HEK293 (cell line): ENCODE measurements around the gene CREB3L1.

ENCODE experiments used
- EGR2 ChIP-seq: fragments of 450-650 bp; formaldehyde crosslinking; IDR thresholded peaks from 2 replicates; pipeline ENCODE4 v1.5.1; 2016; ENCODE audit warnings: low read depth, missing biosample characterization, missing genetic modification characterization
- PATZ1 ChIP-seq: fragments of 450-650 bp; formaldehyde crosslinking; IDR thresholded peaks from 2 replicates; pipeline ENCODE4 v1.5.1; 2016; ENCODE audit warnings: missing biosample characterization, missing genetic modification characterization
- REPIN1 ChIP-seq: fragments of 450-650 bp; formaldehyde crosslinking; IDR thresholded peaks from 2 replicates; pipeline ENCODE4 v1.5.1; 2017; ENCODE audit warnings: missing biosample characterization, missing genetic modification characterization, low read depth
- SALL2 ChIP-seq: fragments of 450-650 bp; formaldehyde crosslinking; IDR thresholded peaks from 2 replicates; pipeline ENCODE4 v1.5.0; 2017; ENCODE audit warnings: missing biosample characterization, mild to moderate bottlenecking, missing genetic modification characterization, borderline replicate concordance
- SCRT2 ChIP-seq: fragments of 450-650 bp; formaldehyde crosslinking; IDR thresholded peaks from 2 replicates; pipeline ENCODE4 v1.5.1; 2016; ENCODE audit warnings: missing biosample characterization, missing genetic modification characterization
- SP2 ChIP-seq: fragments of 450-650 bp; formaldehyde crosslinking; IDR thresholded peaks from 2 replicates; pipeline ENCODE4 v1.5.1; 2016; ENCODE audit warnings: missing biosample characterization, missing genetic modification characterization
- YY1 ChIP-seq: fragments of 450-650 bp; formaldehyde crosslinking; IDR thresholded peaks from 2 replicates; pipeline ENCODE4 v1.5.1; 2018; ENCODE audit warnings: missing biosample characterization, missing genetic modification characterization
- ZBTB7A ChIP-seq: fragments of 450-650 bp; formaldehyde crosslinking; IDR thresholded peaks from 2 replicates; pipeline ENCODE4 v1.5.1; 2016; ENCODE audit warnings: low read depth, missing biosample characterization, missing genetic modification characterization
- ZFP41 ChIP-seq: fragments of 450-650 bp; formaldehyde crosslinking; IDR thresholded peaks from 2 replicates; pipeline ENCODE4 v1.5.1; 2016; ENCODE audit warnings: missing biosample characterization, missing genetic modification characterization, borderline replicate concordance
- ZIC2 ChIP-seq: fragments of 450-650 bp; formaldehyde crosslinking; IDR thresholded peaks from 2 replicates; pipeline ENCODE4 v1.5.1; 2016; ENCODE audit warnings: missing biosample characterization, missing genetic modification characterization
- ZNF133 ChIP-seq: fragments of 450-650 bp; formaldehyde crosslinking; IDR thresholded peaks from 2 replicates; pipeline ENCODE4 v1.5.1; 2016; ENCODE audit warnings: missing biosample characterization, missing genetic modification characterization
- ZNF16 ChIP-seq: fragments of 450-650 bp; formaldehyde crosslinking; IDR thresholded peaks from 2 replicates; pipeline ENCODE4 v1.5.1; 2016; ENCODE audit warnings: low read depth, missing biosample characterization, missing genetic modification characterization
- ZNF211 ChIP-seq: fragments of 450-650 bp; formaldehyde crosslinking; IDR thresholded peaks from 2 replicates; pipeline ENCODE4 v1.5.1; 2016; ENCODE audit warnings: low read depth, missing biosample characterization, missing genetic modification characterization
- ZNF239 ChIP-seq: fragments of 450-650 bp; formaldehyde crosslinking; IDR thresholded peaks from 2 replicates; pipeline ENCODE4 v1.5.1; 2016; ENCODE audit warnings: missing biosample characterization, missing genetic modification characterization
- ZNF311 ChIP-seq: fragments of 450-650 bp; formaldehyde crosslinking; IDR thresholded peaks from 2 replicates; pipeline ENCODE4 v1.5.1; 2017; ENCODE audit warnings: missing biosample characterization, missing genetic modification characterization, borderline replicate concordance
- ZNF426 ChIP-seq: fragments of 450-650 bp; formaldehyde crosslinking; IDR thresholded peaks from 2 replicates; pipeline ENCODE4 v1.5.1; 2017; ENCODE audit warnings: missing biosample characterization, missing genetic modification characterization, mild to moderate bottlenecking, inconsistent platforms, moderate library complexity
- ZNF433 ChIP-seq: fragments of 450-650 bp; formaldehyde crosslinking; IDR thresholded peaks from 2 replicates; pipeline ENCODE4 v1.5.1; 2016; ENCODE audit warnings: missing biosample characterization, missing genetic modification characterization, low read depth
- ZNF549 ChIP-seq: fragments of 450-650 bp; IDR thresholded peaks from 2 replicates; pipeline ENCODE4 v1.5.1; 2018; ENCODE audit warnings: missing biosample characterization, missing genetic modification characterization, mild to moderate bottlenecking, inconsistent platforms, moderate library complexity
- ZNF692 ChIP-seq: fragments of 450-650 bp; formaldehyde crosslinking; IDR thresholded peaks from 2 replicates; pipeline ENCODE4 v1.5.1; 2016; ENCODE audit warnings: missing biosample characterization, missing genetic modification characterization
- ZNF776 ChIP-seq: fragments of 450-650 bp; formaldehyde crosslinking; IDR thresholded peaks from 2 replicates; pipeline ENCODE4 v1.5.0; 2017; ENCODE audit warnings: missing biosample characterization, missing genetic modification characterization, borderline replicate concordance
- ZNF785 ChIP-seq: fragments of 450-650 bp; formaldehyde crosslinking; IDR thresholded peaks from 2 replicates; pipeline ENCODE4 v1.5.1; 2016; ENCODE audit warnings: missing biosample characterization, missing genetic modification characterization
- ZNF791 ChIP-seq: fragments of 450-650 bp; formaldehyde crosslinking; IDR thresholded peaks from 2 replicates; pipeline ENCODE4 v1.5.1; 2016; ENCODE audit warnings: missing biosample characterization, missing genetic modification characterization
- ZSCAN30 ChIP-seq: fragments of 450-650 bp; IDR thresholded peaks from 2 replicates; pipeline ENCODE4 v1.5.1; 2018; ENCODE audit warnings: missing biosample characterization, mild to moderate bottlenecking, missing genetic modification characterization, moderate library complexity
- ZXDB ChIP-seq: fragments of 450-650 bp; formaldehyde crosslinking; IDR thresholded peaks from 2 replicates; pipeline ENCODE4 v1.5.1; 2016; ENCODE audit warnings: missing biosample characterization, missing genetic modification characterization
- TF ChIP-seq, protein P1 (sequence below): fragments of 450-650 bp; formaldehyde crosslinking; IDR thresholded peaks from 2 replicates; pipeline ENCODE4 v1.5.1; 2016; ENCODE audit warnings: missing biosample characterization, missing genetic modification characterization
- TF ChIP-seq, protein P2 (sequence below): fragments of 450-650 bp; formaldehyde crosslinking; IDR thresholded peaks from 2 replicates; pipeline ENCODE4 v1.5.1; 2016; ENCODE audit warnings: missing biosample characterization, missing genetic modification characterization
- TF ChIP-seq, protein P3 (sequence below): fragments of 450-650 bp; formaldehyde crosslinking; IDR thresholded peaks from 2 replicates; pipeline ENCODE4 v1.5.1; 2016; ENCODE audit warnings: missing biosample characterization, missing genetic modification characterization
- TF ChIP-seq, protein P4 (sequence below): fragments of 450-650 bp; formaldehyde crosslinking; IDR thresholded peaks from 2 replicates; pipeline ENCODE4 v1.5.1; 2017; ENCODE audit warnings: missing biosample characterization, mild to moderate bottlenecking, missing genetic modification characterization, moderate library complexity

The CREB3L1 gene

GRCh38 chr11:46338988-46339666, 61.7 kb downstream of the CREB3L1 start (continued):
- TF ChIP-seq, protein P1, sequence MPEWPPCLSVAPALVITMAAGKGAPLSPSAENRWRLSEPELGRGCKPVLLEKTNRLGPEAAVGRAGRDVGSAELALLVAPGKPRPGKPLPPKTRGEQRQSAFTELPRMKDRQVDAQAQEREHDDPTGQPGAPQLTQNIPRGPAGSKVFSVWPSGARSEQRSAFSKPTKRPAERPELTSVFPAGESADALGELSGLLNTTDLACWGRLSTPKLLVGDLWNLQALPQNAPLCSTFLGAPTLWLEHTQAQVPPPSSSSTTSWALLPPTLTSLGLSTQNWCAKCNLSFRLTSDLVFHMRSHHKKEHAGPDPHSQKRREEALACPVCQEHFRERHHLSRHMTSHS = no peak
- no peak for TF ChIP-seq REPIN1 (tag by site-specific recombination)
- TF ChIP-seq ZNF785 (tag by site-specific recombination) = no peak
- TF ChIP-seq ZNF776 (tag by site-specific recombination) = no peak
- no peak for TF ChIP-seq SP2 (tag by site-specific recombination)
- TF ChIP-seq ZIC2 (tag by site-specific recombination) = peak; percentile 91
- 0 out of 2 replicates have a peak, but pooled peaks have one; percentile 33 for TF ChIP-seq ZXDB (tag by site-specific recombination)
- no peak for TF ChIP-seq ZNF433 (tag by site-specific recombination)
- no peak for TF ChIP-seq ZNF16 (tag by site-specific recombination)
- TF ChIP-seq PATZ1 (tag by site-specific recombination) = peak; percentile 56
- no peak for TF ChIP-seq ZNF549
- peak; percentile 87; the same call in 1 of the 2 replicates for TF ChIP-seq ZNF692 (tag by site-specific recombination)
- TF ChIP-seq, protein P2, sequence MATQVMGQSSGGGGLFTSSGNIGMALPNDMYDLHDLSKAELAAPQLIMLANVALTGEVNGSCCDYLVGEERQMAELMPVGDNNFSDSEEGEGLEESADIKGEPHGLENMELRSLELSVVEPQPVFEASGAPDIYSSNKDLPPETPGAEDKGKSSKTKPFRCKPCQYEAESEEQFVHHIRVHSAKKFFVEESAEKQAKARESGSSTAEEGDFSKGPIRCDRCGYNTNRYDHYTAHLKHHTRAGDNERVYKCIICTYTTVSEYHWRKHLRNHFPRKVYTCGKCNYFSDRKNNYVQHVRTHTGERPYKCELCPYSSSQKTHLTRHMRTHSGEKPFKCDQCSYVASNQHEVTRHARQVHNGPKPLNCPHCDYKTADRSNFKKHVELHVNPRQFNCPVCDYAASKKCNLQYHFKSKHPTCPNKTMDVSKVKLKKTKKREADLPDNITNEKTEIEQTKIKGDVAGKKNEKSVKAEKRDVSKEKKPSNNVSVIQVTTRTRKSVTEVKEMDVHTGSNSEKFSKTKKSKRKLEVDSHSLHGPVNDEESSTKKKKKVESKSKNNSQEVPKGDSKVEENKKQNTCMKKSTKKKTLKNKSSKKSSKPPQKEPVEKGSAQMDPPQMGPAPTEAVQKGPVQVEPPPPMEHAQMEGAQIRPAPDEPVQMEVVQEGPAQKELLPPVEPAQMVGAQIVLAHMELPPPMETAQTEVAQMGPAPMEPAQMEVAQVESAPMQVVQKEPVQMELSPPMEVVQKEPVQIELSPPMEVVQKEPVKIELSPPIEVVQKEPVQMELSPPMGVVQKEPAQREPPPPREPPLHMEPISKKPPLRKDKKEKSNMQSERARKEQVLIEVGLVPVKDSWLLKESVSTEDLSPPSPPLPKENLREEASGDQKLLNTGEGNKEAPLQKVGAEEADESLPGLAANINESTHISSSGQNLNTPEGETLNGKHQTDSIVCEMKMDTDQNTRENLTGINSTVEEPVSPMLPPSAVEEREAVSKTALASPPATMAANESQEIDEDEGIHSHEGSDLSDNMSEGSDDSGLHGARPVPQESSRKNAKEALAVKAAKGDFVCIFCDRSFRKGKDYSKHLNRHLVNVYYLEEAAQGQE (tag by site-specific recombination) = no peak
- no peak for TF ChIP-seq ZNF791 (tag by site-specific recombination)
- TF ChIP-seq ZSCAN30 (tag by site-specific recombination) = no peak
- no peak for TF ChIP-seq ZBTB7A (tag by site-specific recombination)
- TF ChIP-seq ZFP41 (tag by site-specific recombination) = no peak
- TF ChIP-seq, protein P3, sequence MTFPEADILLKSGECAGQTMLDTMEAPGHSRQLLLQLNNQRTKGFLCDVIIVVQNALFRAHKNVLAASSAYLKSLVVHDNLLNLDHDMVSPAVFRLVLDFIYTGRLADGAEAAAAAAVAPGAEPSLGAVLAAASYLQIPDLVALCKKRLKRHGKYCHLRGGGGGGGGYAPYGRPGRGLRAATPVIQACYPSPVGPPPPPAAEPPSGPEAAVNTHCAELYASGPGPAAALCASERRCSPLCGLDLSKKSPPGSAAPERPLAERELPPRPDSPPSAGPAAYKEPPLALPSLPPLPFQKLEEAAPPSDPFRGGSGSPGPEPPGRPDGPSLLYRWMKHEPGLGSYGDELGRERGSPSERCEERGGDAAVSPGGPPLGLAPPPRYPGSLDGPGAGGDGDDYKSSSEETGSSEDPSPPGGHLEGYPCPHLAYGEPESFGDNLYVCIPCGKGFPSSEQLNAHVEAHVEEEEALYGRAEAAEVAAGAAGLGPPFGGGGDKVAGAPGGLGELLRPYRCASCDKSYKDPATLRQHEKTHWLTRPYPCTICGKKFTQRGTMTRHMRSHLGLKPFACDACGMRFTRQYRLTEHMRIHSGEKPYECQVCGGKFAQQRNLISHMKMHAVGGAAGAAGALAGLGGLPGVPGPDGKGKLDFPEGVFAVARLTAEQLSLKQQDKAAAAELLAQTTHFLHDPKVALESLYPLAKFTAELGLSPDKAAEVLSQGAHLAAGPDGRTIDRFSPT = peak; percentile 45; the same call in 1 of the 2 replicates
- no peak for TF ChIP-seq ZNF133 (tag by site-specific recombination)
- no peak for TF ChIP-seq ZNF426 (tag by site-specific recombination)
- TF ChIP-seq, protein P4, sequence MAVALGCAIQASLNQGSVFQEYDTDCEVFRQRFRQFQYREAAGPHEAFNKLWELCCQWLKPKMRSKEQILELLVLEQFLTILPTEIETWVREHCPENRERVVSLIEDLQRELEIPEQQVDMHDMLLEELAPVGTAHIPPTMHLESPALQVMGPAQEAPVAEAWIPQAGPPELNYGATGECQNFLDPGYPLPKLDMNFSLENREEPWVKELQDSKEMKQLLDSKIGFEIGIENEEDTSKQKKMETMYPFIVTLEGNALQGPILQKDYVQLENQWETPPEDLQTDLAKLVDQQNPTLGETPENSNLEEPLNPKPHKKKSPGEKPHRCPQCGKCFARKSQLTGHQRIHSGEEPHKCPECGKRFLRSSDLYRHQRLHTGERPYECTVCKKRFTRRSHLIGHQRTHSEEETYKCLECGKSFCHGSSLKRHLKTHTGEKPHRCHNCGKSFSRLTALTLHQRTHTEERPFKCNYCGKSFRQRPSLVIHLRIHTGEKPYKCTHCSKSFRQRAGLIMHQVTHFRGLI (tag by site-specific recombination) = no peak
- no peak for TF ChIP-seq ZNF311 (tag by site-specific recombination)
- TF ChIP-seq SCRT2 (tag by site-specific recombination) = 0 out of 2 replicates have a peak, but pooled peaks have one; percentile 13
- TF ChIP-seq ZNF239 (tag by site-specific recombination) = no peak
- TF ChIP-seq YY1 = no peak
- TF ChIP-seq EGR2 = no peak
- no peak for TF ChIP-seq SALL2 (tag by site-specific recombination)
- TF ChIP-seq ZNF211 (tag by site-specific recombination) = no peak
